Raji (cell line): ENCODE measurements around the gene WHRN.
A peak's percentile ranks its signal among the peaks of the same experiment; 100 is the strongest.

Experiments
- POLR2A ChIP-seq: IDR thresholded peaks from 2 replicates; pipeline ENCODE4 v1.6.1; 2011; ENCODE audit warnings: low read depth, low read length, control low read depth; ENCODE audit not compliant: insufficient read depth

The WHRN gene

GRCh38 chr9:114374936-114375335, 130.3 kb downstream of the WHRN start:
- TF ChIP-seq POLR2A, result no peak

GRCh38 chr9:114373960-114374730, 131.1 kb downstream of the WHRN start:
- no peak for TF ChIP-seq POLR2A

GRCh38 chr9:114372921-114373448, 132.3 kb downstream of the WHRN start:
- TF ChIP-seq POLR2A, result peak; percentile 56

- TF ChIP-seq POLR2A, result no peak; the same call in 1 of the 2 replicates
Observed at GRCh38 chr9:114371973-114372917, 133.0 kb downstream of the WHRN start.

- no peak; the same call in 1 of the 2 replicates for TF ChIP-seq POLR2A
Observed at GRCh38 chr9:114371343-114371944, 133.8 kb downstream of the WHRN start.

GRCh38 chr9:114370968-114371320, 134.3 kb downstream of the WHRN start:
- TF ChIP-seq POLR2A, result no peak

- no peak for TF ChIP-seq POLR2A
Observed at GRCh38 chr9:114370251-114370967, 134.9 kb downstream of the WHRN start.

GRCh38 chr9:114369216-114370130, 135.8 kb downstream of the WHRN start:
- no peak for TF ChIP-seq POLR2A

GRCh38 chr9:114367772-114368569, 137.3 kb downstream of the WHRN start:
- TF ChIP-seq POLR2A, result 0 out of 2 replicates have a peak, but pooled peaks have one; percentile 3

- 0 out of 2 replicates have a peak, but pooled peaks have one; percentile 10 for TF ChIP-seq POLR2A
Observed at GRCh38 chr9:114367366-114367765, 137.9 kb downstream of the WHRN start.

- no peak for TF ChIP-seq POLR2A
Observed at GRCh38 chr9:114366334-114367128, 138.7 kb downstream of the WHRN start.

GRCh38 chr9:114365194-114365593, 140.1 kb downstream of the WHRN start:
- no peak for TF ChIP-seq POLR2A
